Osteoblast (primary cell): ENCODE data around the gene KLLN. TPM values are rescaled to one million over a fixed set of nuclear protein-coding genes. Genes with fewer than 3 reads are reported as not detected.
"Not testable (repeated sequence)": the region's sequence is repeated elsewhere in the genome, so short reads cannot be mapped to it uniquely, and the experiment has no call there.

ENCODE experiments used
- DNase-seq: peaks from one replicate; pipeline ENCODE4 v3.0.0; 2011; ENCODE audit warnings: low spot score, mixed read lengths; ENCODE audit not compliant: insufficient read length; ENCODE audit errors: missing footprints
- H2AFZ ChIP-seq: 2 replicates; pipeline ENCODE4 v1.6.0; 2011; ENCODE audit warnings: mild to moderate bottlenecking, low read length
- H3K27ac ChIP-seq: 2 replicates; pipeline ENCODE4 v1.5.1; 2011; ENCODE audit warnings: mild to moderate bottlenecking, low read depth, low read length, moderate library complexity
- H3K27me3 ChIP-seq: 2 replicates; pipeline ENCODE4 v1.6.0; 2012; ENCODE audit warnings: mild to moderate bottlenecking, control low read depth, inconsistent platforms, low read length, moderate library complexity; ENCODE audit not compliant: insufficient read depth
- H3K36me3 ChIP-seq: 2 replicates; pipeline ENCODE4 v1.5.1; 2011; ENCODE audit warnings: mild to moderate bottlenecking, low read length, control low read depth, moderate library complexity; ENCODE audit not compliant: insufficient read depth
- H3K4me1 ChIP-seq: 2 replicates; pipeline ENCODE4 v1.5.1; 2011; ENCODE audit warnings: mild to moderate bottlenecking, low read length, control low read depth, moderate library complexity; ENCODE audit not compliant: insufficient read depth
- H3K4me2 ChIP-seq: 2 replicates; pipeline ENCODE4 v1.6.0; 2011; ENCODE audit warnings: mild to moderate bottlenecking, low read length; ENCODE audit not compliant: insufficient read depth
- H3K4me3 ChIP-seq: fragments of 200-600 bp; sonication (generic); 3 replicates; pipeline ENCODE4 v1.5.1; 2012; ENCODE audit warnings: mild to moderate bottlenecking, low read length, inconsistent platforms; ENCODE audit not compliant: insufficient read depth
- H3K79me2 ChIP-seq: 2 replicates; pipeline ENCODE4 v1.6.0; 2012; ENCODE audit warnings: mild to moderate bottlenecking, low read length, control low read depth, inconsistent platforms; ENCODE audit not compliant: insufficient read depth
- H3K9me3 ChIP-seq: 2 replicates; pipeline ENCODE4 v1.5.1; 2011; ENCODE audit warnings: low read depth, low read length, control low read depth
- H4K20me1 ChIP-seq: 2 replicates; pipeline ENCODE4 v1.6.0; 2012; ENCODE audit warnings: mild to moderate bottlenecking, low read length, control low read depth; ENCODE audit not compliant: insufficient read depth
- total RNA-seq: library from RNA; depleted of rRNA; stranded (reverse); fragments of >200 nt; gene quantifications from 2 replicates; pipeline ENCODE4 v1.2.3, GENCODE V29; 2012
- TF ChIP-seq, protein P1 (sequence below): IDR thresholded peaks from 2 replicates; pipeline ENCODE4 v1.5.1; 2011; ENCODE audit warnings: mild to moderate bottlenecking, low read depth, low read length, moderate library complexity; ENCODE audit errors: extremely low read depth

The KLLN gene
- total RNA-seq, 1 donor, result 0.72 TPM

- peaks cover 87% of the 10 kb centered on the region for H3K79me2 ChIP-seq
Measured at GRCh38 chr10:87882555-87883294, 19.4 kb upstream of the KLLN start.

GRCh38 chr10:87881373-87882059 lies 18.2 kb upstream of the KLLN start:
- H3K27me3 ChIP-seq, H3K4me1 ChIP-seq, H3K27ac ChIP-seq, H2AFZ ChIP-seq, H3K4me3 ChIP-seq, DNase-seq, H3K4me2 ChIP-seq, H3K9me3 ChIP-seq: not testable (repeated sequence)
- peaks cover 10% of the 10 kb centered on the region for H3K36me3 ChIP-seq
- H4K20me1 ChIP-seq, result peaks cover 24% of the 10 kb centered on the region
- H3K79me2 ChIP-seq, result peaks cover 87% of the 10 kb centered on the region

More at GRCh38 chr10:87882555-87883294, 19.4 kb upstream of the KLLN start:
- Histone ChIP-seq H3K4me2 (no peak overlapping the region), H4K20me1 (peaks cover 34% of the 10 kb centered on the region), H3K4me3 (no peak overlapping the region), H3K4me1 (peaks cover 2% of the 10 kb centered on the region), H3K27me3 (no peaks in the 10 kb centered on the region), H3K27ac (no peak overlapping the region), H2AFZ (no peak overlapping the region), H3K9me3 (peaks cover 3% of the 10 kb centered on the region), H3K36me3 (peaks cover 14% of the 10 kb centered on the region)
- TF ChIP-seq, protein P1, sequence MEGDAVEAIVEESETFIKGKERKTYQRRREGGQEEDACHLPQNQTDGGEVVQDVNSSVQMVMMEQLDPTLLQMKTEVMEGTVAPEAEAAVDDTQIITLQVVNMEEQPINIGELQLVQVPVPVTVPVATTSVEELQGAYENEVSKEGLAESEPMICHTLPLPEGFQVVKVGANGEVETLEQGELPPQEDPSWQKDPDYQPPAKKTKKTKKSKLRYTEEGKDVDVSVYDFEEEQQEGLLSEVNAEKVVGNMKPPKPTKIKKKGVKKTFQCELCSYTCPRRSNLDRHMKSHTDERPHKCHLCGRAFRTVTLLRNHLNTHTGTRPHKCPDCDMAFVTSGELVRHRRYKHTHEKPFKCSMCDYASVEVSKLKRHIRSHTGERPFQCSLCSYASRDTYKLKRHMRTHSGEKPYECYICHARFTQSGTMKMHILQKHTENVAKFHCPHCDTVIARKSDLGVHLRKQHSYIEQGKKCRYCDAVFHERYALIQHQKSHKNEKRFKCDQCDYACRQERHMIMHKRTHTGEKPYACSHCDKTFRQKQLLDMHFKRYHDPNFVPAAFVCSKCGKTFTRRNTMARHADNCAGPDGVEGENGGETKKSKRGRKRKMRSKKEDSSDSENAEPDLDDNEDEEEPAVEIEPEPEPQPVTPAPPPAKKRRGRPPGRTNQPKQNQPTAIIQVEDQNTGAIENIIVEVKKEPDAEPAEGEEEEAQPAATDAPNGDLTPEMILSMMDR, result no peak
- DNase-seq, result no peak

- peaks cover 16% of the 10 kb centered on the region for H4K20me1 ChIP-seq
- TF ChIP-seq, protein P1, result no peak
- H3K27me3 ChIP-seq, result no peaks in the 10 kb centered on the region
- H2AFZ ChIP-seq, result no peak overlapping the region
- no peak overlapping the region for H3K27ac ChIP-seq
- no peak overlapping the region for H3K4me3 ChIP-seq
- no peaks in the 10 kb centered on the region for H3K36me3 ChIP-seq
- peaks cover 86% of the 10 kb centered on the region for H3K79me2 ChIP-seq
- H3K4me2 ChIP-seq, result no peak overlapping the region
- no peaks in the 10 kb centered on the region for H3K9me3 ChIP-seq
- no peak for DNase-seq
- peaks cover under 1% of the 10 kb centered on the region for H3K4me1 ChIP-seq
Measured at GRCh38 chr10:87880336-87880735, 17.0 kb upstream of the KLLN start.

- peaks cover 13% of the 10 kb centered on the region for H4K20me1 ChIP-seq
Measured at GRCh38 chr10:87878664-87879459, 15.5 kb upstream of the KLLN start.

More at GRCh38 chr10:87878664-87879459, 15.5 kb upstream of the KLLN start:
- Histone ChIP-seq H3K27ac (no peak overlapping the region), H3K9me3 (no peaks in the 10 kb centered on the region), H3K4me3 (no peak overlapping the region), H3K79me2 (peaks cover 92% of the 10 kb centered on the region), H3K27me3 (no peaks in the 10 kb centered on the region), H3K4me1 (peaks cover 14% of the 10 kb centered on the region), H2AFZ (no peak overlapping the region), H3K36me3 (no peaks in the 10 kb centered on the region), H3K4me2 (no peak overlapping the region)
- no peak for DNase-seq
- TF ChIP-seq, protein P1, result no peak
